ENCODE measurements around the gene MXD3.

The MXD3 gene

GRCh38 chr5:177304392-177305119 is 7.1 kb downstream of the MXD3 start:
- no peak for TF ChIP-seq CTCF (IDR thresholded peaks at IDR 0.05; ENCODE audit: low read depth, low read length)
- H3K27me3 ChIP-seq: no peaks in the 10 kb centered on the region
- H3K9me3 ChIP-seq: no peaks in the 10 kb centered on the region
- peaks cover 44% of the 10 kb centered on the region for H3K36me3 ChIP-seq
- DNase-seq: no peak
- no peaks in the 10 kb centered on the region for H3K4me1 ChIP-seq
- H3K4me3 ChIP-seq (ENCODE audit: low read depth, low read length): peak overlapping the region; percentile 90

DNA sequence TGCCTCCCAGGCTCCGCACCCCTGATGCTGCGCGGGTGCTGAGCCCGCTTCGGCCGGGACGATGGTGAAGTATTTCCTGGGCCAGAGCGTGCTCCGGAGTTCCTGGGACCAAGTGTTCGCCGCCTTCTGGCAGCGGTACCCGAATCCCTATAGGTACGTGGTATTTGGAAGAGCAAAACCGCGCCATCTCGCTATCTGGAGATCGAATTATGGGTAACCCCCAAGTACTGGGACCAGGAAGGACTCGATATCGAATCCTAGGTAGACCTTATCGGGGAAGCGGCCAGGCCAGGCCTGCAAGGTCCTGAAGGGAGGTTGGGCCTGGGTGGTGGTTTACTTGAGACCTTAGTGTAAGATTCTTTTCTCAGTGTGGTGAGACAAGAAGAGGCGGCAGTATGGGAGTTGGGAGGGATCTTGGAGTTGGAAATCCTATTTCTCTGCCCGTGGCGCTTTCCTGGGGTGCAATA is 7.7 kb downstream of the MXD3 start:
- no peak for DNase-seq
- Histone ChIP-seq H3K27me3 (no peaks in the 10 kb centered on the region), H3K4me3 (ENCODE audit: low read depth, low read length) (peak overlapping the region; percentile 90), H3K36me3 (peaks cover 43% of the 10 kb centered on the region), H3K9me3 (no peaks in the 10 kb centered on the region), H3K4me1 (no peaks in the 10 kb centered on the region)
- TF ChIP-seq CTCF (IDR thresholded peaks at IDR 0.05; ENCODE audit: low read depth, low read length): no peak

DNA sequence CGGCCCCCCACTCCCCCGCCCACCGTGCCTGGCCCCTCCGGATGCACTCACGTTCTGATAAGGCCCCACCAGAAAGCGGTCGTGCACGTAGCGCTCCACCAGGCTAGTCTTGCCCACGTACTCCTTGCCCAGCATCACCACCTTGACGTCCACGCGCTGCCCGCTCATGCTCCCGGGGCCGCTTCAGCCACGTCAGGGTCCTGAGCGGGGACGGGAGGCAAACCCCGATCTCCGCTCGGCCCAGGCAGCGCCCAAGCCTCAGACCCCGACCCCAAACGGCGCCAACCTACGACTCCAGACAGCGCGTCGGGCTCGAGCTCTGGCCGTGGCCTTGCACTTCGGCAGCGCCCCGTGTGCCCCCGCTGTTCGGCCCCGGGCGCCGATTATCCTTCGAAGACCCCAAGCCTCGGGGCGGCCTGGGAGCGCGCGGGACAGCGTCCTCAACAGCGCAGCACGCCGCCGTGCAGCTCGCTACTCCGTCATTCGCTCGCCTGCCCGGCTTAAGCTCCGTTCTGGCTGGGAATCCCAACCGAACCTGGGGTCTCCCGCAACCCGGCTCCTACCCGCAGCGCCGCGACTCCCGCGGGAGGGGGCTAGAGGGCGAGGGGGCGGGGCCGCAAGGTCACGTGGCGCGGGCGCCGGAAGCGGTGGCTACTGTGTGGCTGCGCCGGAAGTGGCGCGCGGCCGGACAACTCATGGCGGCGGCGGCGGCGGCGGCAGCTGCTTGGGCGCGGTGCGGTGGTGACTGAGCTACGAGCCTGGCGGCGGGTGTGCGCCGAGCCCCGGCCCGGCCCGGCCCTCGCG is 8.4 kb downstream of the MXD3 start, which contains the start of the genes PRELID1 and RAB24:
Gene PRELID1, plus strand, starts transcription at position 679 of the 804 bp plus-strand sequence. CDS start 187 bp downstream, outside the sequence.
Gene RAB24, minus strand, starts transcription at position 599 of the 804 bp plus-strand sequence. Its CDS starts 431 bp downstream, at position 168.
- Histone ChIP-seq H3K4me1 (no peaks in the 10 kb centered on the region), H3K4me3 (ENCODE audit: low read depth, low read length) (peak within 1 kb of the TSS; percentile 90), H3K9me3 (no peaks in the 10 kb centered on the region), H3K27me3 (no peaks in the 10 kb centered on the region), H3K36me3 (peaks cover 41% of the 10 kb centered on the region)
- peak; percentile 94 for DNase-seq
- TF ChIP-seq CTCF (IDR thresholded peaks at IDR 0.05; ENCODE audit: low read depth, low read length): no peak; the same call in 1 of the 2 replicates

DNA sequence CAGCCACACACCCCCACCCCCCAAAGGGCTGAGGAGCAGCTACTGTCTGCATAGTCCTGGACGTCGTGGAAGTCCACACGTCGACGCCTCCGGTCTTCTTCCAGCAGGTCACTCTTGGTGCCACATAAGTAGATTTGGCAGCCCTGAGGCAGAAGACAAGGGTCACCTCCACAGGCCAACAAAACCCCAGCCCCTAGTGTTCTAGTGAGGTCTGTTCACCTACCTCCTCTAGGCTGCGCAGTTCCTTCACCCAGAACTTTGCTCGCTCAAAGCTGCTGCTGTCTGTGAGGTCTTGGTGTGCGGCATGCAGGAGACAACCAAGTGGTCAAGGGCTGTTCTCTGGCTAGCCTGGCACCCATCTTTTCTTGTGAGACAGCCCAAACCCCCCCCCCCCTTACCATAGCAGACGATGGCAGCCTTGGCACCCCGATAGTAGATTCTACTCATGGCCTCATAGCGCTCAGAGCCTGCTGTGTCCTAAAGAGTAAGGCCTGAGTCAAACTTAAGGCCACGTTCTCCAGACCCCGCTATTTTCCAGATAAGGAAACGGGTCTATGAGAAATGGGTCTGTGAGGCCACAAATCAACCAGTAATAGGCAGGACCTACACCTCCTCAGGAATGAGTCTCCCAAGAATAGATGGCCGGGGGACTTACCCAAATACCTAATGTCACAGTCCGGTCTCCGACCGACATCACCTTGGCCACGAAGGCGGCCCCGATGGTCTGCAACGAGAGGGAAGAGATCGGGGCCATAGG is 9.2 kb downstream of the MXD3 start:
- Histone ChIP-seq H3K4me3 (ENCODE audit: low read depth, low read length) (peak overlapping the region; percentile 90), H3K4me1 (no peaks in the 10 kb centered on the region), H3K36me3 (peaks cover 38% of the 10 kb centered on the region), H3K9me3 (no peaks in the 10 kb centered on the region), H3K27me3 (no peaks in the 10 kb centered on the region)
- peak; percentile 47 for DNase-seq
- TF ChIP-seq CTCF (IDR thresholded peaks at IDR 0.05; ENCODE audit: low read depth, low read length): peak; percentile 46

DNA sequence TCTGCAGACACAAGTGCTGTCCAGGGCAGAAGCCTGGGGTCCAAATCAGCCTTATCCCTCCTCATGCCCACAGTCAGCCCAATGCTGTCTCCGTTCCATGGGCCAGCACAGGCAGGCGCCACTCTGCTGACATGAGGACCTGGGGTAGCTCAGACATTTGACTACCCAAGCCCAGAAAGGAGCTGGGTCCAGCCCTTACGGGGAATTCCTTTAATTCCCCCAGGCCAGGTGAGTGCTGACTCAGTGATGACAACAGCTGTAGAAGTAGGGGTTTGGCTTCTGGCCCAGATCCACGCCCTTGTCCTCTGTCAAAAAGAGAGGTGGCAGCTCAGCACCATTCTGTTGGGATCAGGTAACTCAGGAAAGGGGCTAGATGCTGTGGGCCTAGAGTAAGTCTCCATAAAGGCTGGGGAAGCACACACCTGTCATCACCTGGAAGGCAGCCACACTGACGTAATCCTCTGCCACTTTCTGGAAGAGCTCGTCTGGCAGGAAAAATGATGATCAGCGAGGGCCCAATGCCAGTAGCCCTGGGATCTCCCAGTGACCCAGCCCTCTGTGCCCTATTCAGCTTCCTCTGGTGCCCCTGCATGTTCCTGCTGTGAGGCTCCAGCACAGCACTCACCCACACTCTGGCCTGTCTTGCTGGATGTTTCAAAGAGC is 10.1 kb downstream of the MXD3 start:
- no peak for TF ChIP-seq CTCF (IDR thresholded peaks at IDR 0.05; ENCODE audit: low read depth, low read length)
- Histone ChIP-seq H3K4me3 (ENCODE audit: low read depth, low read length) (peak overlapping the region; percentile 90), H3K4me1 (no peaks in the 10 kb centered on the region), H3K27me3 (no peaks in the 10 kb centered on the region), H3K9me3 (no peaks in the 10 kb centered on the region), H3K36me3 (peaks cover 32% of the 10 kb centered on the region)
- no peak for DNase-seq

Data from BE2C (cell line).